Mesodermal cell (in vitro differentiated cells): ENCODE measurements around the gene FXYD7.
A peak's percentile ranks its signal among the peaks of the same experiment; 100 is the strongest.
"Not testable (repeated sequence)": the region's sequence is repeated elsewhere in the genome, so short reads cannot be mapped to it uniquely, and the experiment has no call there.

Experiments used
- H3K27ac ChIP-seq: 2 replicates; pipeline ENCODE4 v1.7.0; 2013; ENCODE audit warnings: mild to moderate bottlenecking, low read depth, low read length, moderate library complexity; ENCODE audit not compliant: severe bottlenecking
- H3K36me3 ChIP-seq: 2 replicates; pipeline ENCODE4 v1.7.1; 2013; ENCODE audit warnings: mild to moderate bottlenecking, low read length, moderate library complexity; ENCODE audit not compliant: control insufficient read depth, insufficient read depth
- H3K4me1 ChIP-seq: one replicate; pipeline ENCODE4 v1.7.1; 2013; ENCODE audit warnings: mild to moderate bottlenecking, low read length; ENCODE audit not compliant: insufficient read depth, control insufficient read depth, poor library complexity, severe bottlenecking
- H3K4me3 ChIP-seq: 2 replicates; pipeline ENCODE4 v1.7.0; 2013; ENCODE audit warnings: low read length, control low read depth, mild to moderate bottlenecking; ENCODE audit not compliant: insufficient read depth, poor library complexity, severe bottlenecking; ENCODE audit errors: extremely low read depth
- H3K9me3 ChIP-seq: 2 replicates; pipeline ENCODE4 v1.7.1; 2013; ENCODE audit warnings: mild to moderate bottlenecking, low read length, moderate library complexity; ENCODE audit not compliant: control insufficient read depth
- WGBS, 2 experiments: methylation state at CpG; one replicate each; pipeline ENCODE4 v1.1.5; 2013; ENCODE audit warnings: missing lambda C conversion rate in 2 of 2; ENCODE audit not compliant: insufficient coverage in 2 of 2; 5-methylcytosine and 5-hydroxymethylcytosine counted together

FXYD7 gene

GRCh38 chr19:35129724-35130274 lies 13.3 kb upstream of the FXYD7 start:
- H3K27ac ChIP-seq, H3K9me3 ChIP-seq, H3K4me1 ChIP-seq, H3K4me3 ChIP-seq, H3K36me3 ChIP-seq: not testable (repeated sequence)
- 81 to 89% methylated on average over 12 to 14 of the region's 14 CpGs for WGBS, 2 experiments

DNA sequence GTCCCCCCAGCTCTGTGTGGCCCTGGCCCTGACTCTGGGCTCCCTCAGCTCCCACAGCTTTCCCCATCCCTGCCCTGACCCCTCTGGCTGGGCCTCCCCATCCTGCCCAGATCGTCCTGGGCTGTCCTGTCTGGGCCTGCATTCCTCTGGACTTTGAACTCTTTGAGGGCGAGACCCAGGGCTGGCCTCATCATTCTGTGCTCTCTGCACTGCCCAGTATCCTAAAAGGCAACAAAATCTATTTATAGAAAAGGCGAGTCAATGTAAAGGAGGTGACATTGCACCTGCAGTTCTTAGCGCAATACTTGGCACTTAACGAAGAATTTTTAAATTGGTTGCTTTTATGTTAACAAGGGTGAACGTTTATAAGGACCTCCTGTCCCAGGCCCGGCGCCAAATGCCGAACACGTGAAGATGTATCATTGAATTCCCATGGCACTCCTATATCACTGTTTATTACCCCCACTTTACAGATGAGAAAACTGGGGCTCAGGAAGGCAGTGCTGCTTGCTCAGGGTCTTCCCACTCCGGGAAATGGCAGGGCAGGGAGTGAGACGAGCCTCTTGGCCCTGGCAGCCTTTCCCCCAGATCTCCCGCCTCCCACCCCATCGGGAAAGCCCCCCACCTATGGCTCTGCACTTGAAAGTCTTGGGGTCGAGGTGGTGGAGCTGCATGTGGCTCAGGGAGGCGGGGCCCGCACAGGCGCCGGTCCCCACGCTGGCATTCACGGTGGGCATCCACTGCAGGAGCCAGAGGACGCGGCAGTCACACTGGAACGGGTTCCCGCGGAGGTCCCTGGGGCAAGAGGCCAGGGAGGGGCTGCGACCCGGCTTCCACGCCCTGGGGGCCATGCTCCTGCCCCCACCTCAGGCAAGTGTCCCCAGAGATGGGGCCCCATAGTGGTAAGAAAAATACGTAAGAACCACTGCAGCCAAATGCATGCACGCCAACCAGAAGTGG lies 12.0 kb upstream of the FXYD7 start:
- Histone ChIP-seq H3K4me3 (no peak overlapping the region), H3K4me1 (peaks cover 4% of the 10 kb centered on the region), H3K9me3 (no peaks in the 10 kb centered on the region), H3K27ac (no peak overlapping the region), H3K36me3 (no peaks in the 10 kb centered on the region)
- WGBS, 2 experiments, result 87 to 89% methylated on average over 20 to 27 of the region's 31 CpGs

- H3K27ac ChIP-seq, result no peak overlapping the region
Observed at GRCh38 chr19:35132254-35132653, 10.8 kb upstream of the FXYD7 start.

GRCh38 chr19:35133826-35134225 lies 9.2 kb upstream of the FXYD7 start:
- Histone ChIP-seq H3K9me3 (no peaks in the 10 kb centered on the region), H3K4me3 (no peak overlapping the region), H3K36me3 (no peaks in the 10 kb centered on the region), H3K4me1 (peaks cover 4% of the 10 kb centered on the region), H3K27ac (no peak overlapping the region)
- 89 to 96% methylated on average over 5 of the region's 11 CpGs for WGBS, 2 experiments

More at GRCh38 chr19:35132254-35132653, 10.8 kb upstream of the FXYD7 start:
- peaks cover 4% of the 10 kb centered on the region for H3K4me1 ChIP-seq
- no peak overlapping the region for H3K4me3 ChIP-seq
- H3K9me3 ChIP-seq, result no peaks in the 10 kb centered on the region
- no peaks in the 10 kb centered on the region for H3K36me3 ChIP-seq

- WGBS, 2 experiments, result 71 to 80% methylated on average over 2 to 9 of the region's 15 CpGs
- H3K4me3 ChIP-seq, result peak within 1 kb of the TSS; percentile 14
- H3K27ac ChIP-seq, result no peak within 1 kb of the TSS
- H3K9me3 ChIP-seq, result no peaks in the 10 kb centered on the region
- no peaks in the 10 kb centered on the region for H3K36me3 ChIP-seq
- peaks cover 12% of the 10 kb centered on the region for H3K4me1 ChIP-seq
Observed at GRCh38 chr19:35134601-35135242, 8.3 kb upstream of the FXYD7 start, which contains the start of gene LGI4. LGI4 (minus strand) TSS chr19:35135059; CDS start chr19:35134680, 379 bp downstream.

DNA sequence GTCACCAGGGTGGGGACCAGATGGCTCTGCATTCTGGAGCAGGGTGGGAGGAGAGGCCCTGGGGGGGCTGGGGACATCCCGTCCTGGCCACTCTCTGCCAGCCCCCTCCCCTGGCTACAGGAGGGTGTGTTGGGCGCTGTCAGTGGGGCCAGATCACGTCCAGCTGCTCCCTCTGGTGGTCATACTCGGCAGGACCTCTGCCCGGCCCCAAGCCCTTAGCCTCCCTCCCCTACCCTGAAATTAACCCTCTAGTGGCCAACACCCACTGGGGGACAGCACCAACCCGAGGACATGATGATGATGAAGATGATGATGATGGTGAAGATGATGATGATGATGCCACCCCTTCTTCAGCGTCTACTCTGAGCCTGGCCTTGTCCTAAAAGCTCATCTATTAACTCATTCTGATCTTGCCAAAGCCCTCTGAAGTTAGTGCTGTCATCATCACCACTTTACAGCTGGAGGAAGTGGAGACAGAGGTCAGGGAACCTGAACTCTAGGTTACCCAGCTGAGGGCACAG lies 7.6 kb upstream of the FXYD7 start:
- no peaks in the 10 kb centered on the region for H3K36me3 ChIP-seq
- no peaks in the 10 kb centered on the region for H3K9me3 ChIP-seq
- peaks cover 16% of the 10 kb centered on the region for H3K4me1 ChIP-seq
- peak overlapping the region; percentile 14 for H3K4me3 ChIP-seq
- H3K27ac ChIP-seq, result no peak overlapping the region
- 0% methylated on average over 1 of the region's 7 CpGs; no CpG with 5 or more reads in 1 of the 2 experiments for WGBS, 2 experiments

- Histone ChIP-seq H3K36me3 (no peaks in the 10 kb centered on the region), H3K4me1 (peaks cover 16% of the 10 kb centered on the region), H3K4me3 (no peak overlapping the region), H3K9me3 (no peaks in the 10 kb centered on the region), H3K27ac (no peak overlapping the region)
- 85 to 90% methylated on average over 6 to 11 of the region's 11 CpGs for WGBS, 2 experiments
Observed at GRCh38 chr19:35136231-35136630, 6.8 kb upstream of the FXYD7 start.

DNA sequence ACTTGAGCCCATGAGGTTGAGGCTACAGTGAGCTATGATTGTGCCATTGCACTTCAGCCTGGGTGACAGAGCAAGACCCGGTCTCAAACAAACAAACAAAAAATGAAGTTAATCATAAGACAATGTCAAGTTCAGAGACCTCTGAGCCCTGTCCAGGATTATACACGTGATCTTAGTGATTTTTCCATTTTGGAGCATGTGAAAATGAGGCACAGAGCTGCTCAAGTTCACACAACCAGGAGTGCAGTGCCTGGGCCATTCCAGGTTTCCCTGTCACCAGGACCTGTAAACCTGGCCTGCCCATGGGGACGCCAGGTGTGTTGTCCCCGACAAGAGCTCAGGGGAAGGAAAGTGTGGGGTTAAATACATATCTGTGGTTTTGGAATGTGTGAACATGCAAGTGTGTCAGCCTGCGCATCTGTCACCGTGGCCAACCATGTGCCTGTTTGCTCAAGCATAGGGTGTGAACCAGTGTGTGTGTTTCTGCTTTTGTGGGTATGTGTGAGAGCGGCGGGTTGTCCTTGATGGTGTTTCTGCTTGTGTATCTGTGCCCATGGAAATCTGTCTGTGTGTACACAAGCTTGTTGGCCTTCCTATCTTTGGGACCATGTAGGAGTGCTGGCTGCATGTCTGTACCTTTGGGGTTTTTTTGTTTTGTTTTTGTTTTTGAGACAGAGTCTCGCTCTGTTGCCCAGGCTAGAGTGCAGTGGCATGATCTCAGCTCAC lies 5.9 kb upstream of the FXYD7 start:
- no peaks in the 10 kb centered on the region for H3K36me3 ChIP-seq
- 90 to 96% methylated on average over 8 of the region's 9 CpGs for WGBS, 2 experiments

GRCh38 chr19:35138305-35138892 lies 4.7 kb upstream of the FXYD7 start, which contains the start of gene FXYD1:
FXYD1 (plus strand) TSS chr19:35138824; CDS start chr19:35140080, 1,256 bp downstream.
- WGBS, 2 experiments, result 71 to 94% methylated on average over 7 to 8 of the region's 18 CpGs
- H3K4me3 ChIP-seq, result no peak within 1 kb of the TSS
- H3K36me3 ChIP-seq, result no peaks in the 10 kb centered on the region
- H3K4me1 ChIP-seq, result peaks cover 16% of the 10 kb centered on the region
- no peaks in the 10 kb centered on the region for H3K9me3 ChIP-seq
- peak within 1 kb of the TSS; percentile 36 for H3K27ac ChIP-seq

More for the DNA sequence above, 5.9 kb upstream of the FXYD7 start:
- no peak overlapping the region for H3K4me3 ChIP-seq
- no peak overlapping the region for H3K27ac ChIP-seq
- no peaks in the 10 kb centered on the region for H3K9me3 ChIP-seq
- H3K4me1 ChIP-seq, result peaks cover 16% of the 10 kb centered on the region
